ENCODE results near the gene YBEY. TPM values are rescaled to one million over a fixed set of nuclear protein-coding genes. Genes with fewer than 3 reads are reported as not detected.

The YBEY gene
- total and polyA plus RNA-seq, 2 of the 8 experiments (the other 6 are each of a cell fraction or from before 2014, with no cell fraction given): 26.9 to 31.9 TPM

DNA sequence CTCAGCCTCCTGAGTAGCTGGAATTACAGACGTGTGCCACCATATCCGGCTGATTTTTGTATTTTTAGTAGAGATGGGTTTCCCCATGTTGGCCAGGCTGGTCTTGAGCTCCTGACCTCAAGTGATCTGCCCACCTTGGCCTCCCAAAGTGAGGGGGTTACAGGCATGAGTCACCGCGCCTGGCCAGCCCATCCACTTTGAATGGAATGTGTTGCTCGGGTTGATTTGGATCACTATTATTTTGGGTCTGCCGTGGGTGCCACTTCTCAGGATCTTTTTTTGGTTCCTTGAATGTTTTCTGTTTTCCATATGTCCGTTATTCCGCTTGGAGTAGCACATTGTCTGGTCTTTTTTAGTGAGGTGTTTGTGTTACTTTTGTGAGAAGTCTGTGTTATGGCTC is 54.9 kb downstream of the YBEY start:
- Histone ChIP-seq H2AK5ac (ENCODE audit: low read depth, low read length) (no peak overlapping the region), H3K4ac (replicated peaks; ENCODE audit: insufficient read length, low read depth, low read length) (no peak overlapping the region), H3K79me2 (ENCODE audit: control insufficient read depth in 1 of 2, insufficient read depth in 2 of 2, low read length in 2 of 2) (peaks cover 0 to 33% of the 10 kb centered on the region in 2 experiments; a peak in 2 of 4 replicates), H2BK120ac (replicated peaks; ENCODE audit: low read depth, low read length) (no peak overlapping the region), H3K27me3 (replicated peaks in 1 of 4; ENCODE audit: control insufficient read depth in 3 of 4, extremely low read depth in 1 of 4, insufficient read depth in 3 of 4, low read length in 3 of 4) (no peaks in the 10 kb centered on the region), H3K79me1 (ENCODE audit: low read depth, low read length) (peaks cover 3% of the 10 kb centered on the region), H4K8ac (ENCODE audit: extremely low read depth, insufficient read depth, low read length) (no peak overlapping the region), H3K36me3 (ENCODE audit: control insufficient read depth in 2 of 4, insufficient read depth in 4 of 4, low read length in 3 of 4) (peaks cover 9 to 36% (median 12%) of the 10 kb centered on the region in 4 experiments; a peak in 6 of 8 replicates), H4K5ac (ENCODE audit: insufficient read length, low read depth, low read length) (no peak overlapping the region), H2BK5ac (ENCODE audit: low read depth, low read length) (no peak overlapping the region), H3K18ac (ENCODE audit: extremely low read depth, low read length) (no peak overlapping the region), H3K9me3 (ENCODE audit: insufficient read depth in 2 of 2, low read depth in 1 of 2, low read length in 1 of 2) (no peaks in the 10 kb centered on the region), H3K9ac (replicated peaks in 1 of 4; ENCODE audit: extremely low read depth in 1 of 4, low read depth in 3 of 4, low read length in 3 of 4) (no peak overlapping the region), H3K56ac (replicated peaks; ENCODE audit: insufficient read length, low read depth, low read length) (no peak overlapping the region), H3K4me1 (replicated peaks in 1 of 4; ENCODE audit: control insufficient read depth in 3 of 4, insufficient read depth in 4 of 4, low read length in 3 of 4) (no peaks in the 10 kb centered on the region), H3K4me2 (ENCODE audit: insufficient read depth in 1 of 2, low read depth in 2 of 2, low read length in 2 of 2) (no peak overlapping the region), H2BK12ac (ENCODE audit: low read depth, low read length) (no peak overlapping the region), H3K23ac (ENCODE audit: insufficient read length) (no peak overlapping the region), H3K23me2 (ENCODE audit: low read depth, low read length) (no peaks in the 10 kb centered on the region), H2BK15ac (ENCODE audit: low read length) (no peak overlapping the region), H2AFZ (ENCODE audit: low read length) (no peak overlapping the region), H2BK20ac (ENCODE audit: low read length) (no peak overlapping the region), H3K27ac (ENCODE audit: low read depth, low read length) (no peak overlapping the region), H3K14ac (ENCODE audit: insufficient read length) (no peak overlapping the region), H4K20me1 (replicated peaks in 1 of 2; ENCODE audit: control insufficient read depth in 1 of 2, insufficient read depth in 2 of 2, low read length in 2 of 2) (peaks cover 3 to 6% of the 10 kb centered on the region in 2 experiments), H3K4me3 (ENCODE audit: extremely low read depth in 1 of 4, insufficient read depth in 2 of 4, low read depth in 3 of 4, low read length in 4 of 4) (no peak overlapping the region), H4K91ac (replicated peaks; ENCODE audit: insufficient read length, low read length) (no peak overlapping the region)
- DNase-seq (ENCODE audit: low read depth in 1 of 2, low spot score in 2 of 2) (no peak), FAIRE-seq (no peak)
- ChIA-PET POLR2A (ENCODE audit: partially characterized antibody) (interaction anchor here (1.5 kb wide), 1 partner anchor 15 kb away, joined by 5 read pairs; a partner anchor contains a TSS), CTCF (ENCODE audit: partially characterized antibody) (no interaction called here)
- 96% methylated on average over 8 of the region's 8 CpGs; no CpG with 5 or more reads in 1 of the 2 experiments for WGBS, 2 experiments (ENCODE audit: extremely low coverage in 1 of 2, insufficient coverage in 1 of 2, insufficient read length in 1 of 2, insufficient replicate concordance in 2 of 2, low coverage in 1 of 2, low lambda C conversion rate in 2 of 2, missing lambda C conversion rate in 1 of 2)
- TF ChIP-seq RXRA (IDR thresholded peaks at IDR 0.05; ENCODE audit: insufficient read depth, low read depth, low read length) (no peak), HDAC2 (IDR thresholded peaks at IDR 0.05; ENCODE audit: borderline replicate concordance in 1 of 2, low read depth in 2 of 2, low read length in 2 of 2) (no peak), CHD2 (IDR thresholded peaks at IDR 0.05; ENCODE audit: low read length) (no peak), KDM4A (IDR thresholded peaks at IDR 0.05; ENCODE audit: low read depth, low read length, severe bottlenecking) (no peak), TAF7 (optimal IDR thresholded peaks at IDR 0.05; ENCODE audit: borderline replicate concordance, low read depth, low read length) (no peak), TCF12 (IDR thresholded peaks at IDR 0.05; ENCODE audit: low read depth, low read length) (no peak), CREB1 (IDR thresholded peaks at IDR 0.05) (no peak), SIN3A (conservative IDR thresholded peaks at IDR 0.05 in 1 of 2, IDR thresholded peaks at IDR 0.05 in 1 of 2; ENCODE audit: low read depth in 1 of 2, low read length in 2 of 2) (no peak), ZNF274 (IDR thresholded peaks at IDR 0.05; ENCODE audit: borderline replicate concordance, extremely low read depth, low read length) (no peak), FOSL1 (IDR thresholded peaks at IDR 0.05; ENCODE audit: insufficient read depth, low read depth, low read length) (no peak), TAF1 (IDR thresholded peaks at IDR 0.05; ENCODE audit: low read depth, low read length) (no peak), RAD21 (IDR thresholded peaks at IDR 0.05 in 1 of 2, conservative IDR thresholded peaks at IDR 0.05 in 1 of 2; ENCODE audit: low read depth in 2 of 2, low read length in 2 of 2) (no peak), BCL11A (IDR thresholded peaks at IDR 0.05; ENCODE audit: low read depth in 2 of 2, low read length in 2 of 2) (no peak), SUZ12 (IDR thresholded peaks at IDR 0.05; ENCODE audit: low read length) (no peak)

Data from H1 (cell line).